GM18502 (cell line): Measurements from ENCODE around the gene TOLLIP.

Experiments used
- ATAC-seq: cut with Tn5 transposase; IDR thresholded peaks from one replicate; pipeline ENCODE4 v1.9.1; 2021; ENCODE audit warnings: mild to moderate bottlenecking; ENCODE audit not compliant: unreplicated experiment, poor library complexity

TOLLIP gene

DNA sequence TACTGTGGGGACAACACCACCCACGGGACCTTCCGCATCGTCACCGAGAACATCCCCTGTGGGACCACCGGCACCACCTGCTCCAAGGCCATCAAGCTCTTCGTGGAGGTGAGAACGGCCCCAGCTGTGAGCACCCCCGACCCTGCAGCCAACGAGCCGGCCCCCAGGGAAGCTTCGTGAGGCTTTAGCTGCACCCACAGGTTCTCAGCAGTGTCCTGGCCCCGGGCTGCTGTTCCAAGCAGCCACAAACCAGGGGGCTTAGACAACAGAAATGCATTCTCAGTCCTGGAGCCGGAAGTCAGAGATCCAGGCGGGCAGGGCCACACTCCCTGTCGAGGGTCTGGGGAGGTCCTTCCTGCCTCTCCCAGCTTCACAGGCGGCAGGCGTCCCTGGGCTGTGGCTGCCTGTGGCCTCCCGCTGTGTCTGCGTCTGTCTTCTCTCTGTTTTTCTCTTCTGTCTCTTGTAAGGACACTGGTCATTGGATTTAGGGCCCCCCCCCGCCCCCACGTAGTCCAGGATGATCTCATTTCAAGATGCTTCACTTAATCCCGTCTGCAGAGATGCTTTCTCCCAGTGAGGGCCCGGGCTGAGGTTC, 74.0 kb downstream of the TOLLIP start:
- no peak for ATAC-seq

DNA sequence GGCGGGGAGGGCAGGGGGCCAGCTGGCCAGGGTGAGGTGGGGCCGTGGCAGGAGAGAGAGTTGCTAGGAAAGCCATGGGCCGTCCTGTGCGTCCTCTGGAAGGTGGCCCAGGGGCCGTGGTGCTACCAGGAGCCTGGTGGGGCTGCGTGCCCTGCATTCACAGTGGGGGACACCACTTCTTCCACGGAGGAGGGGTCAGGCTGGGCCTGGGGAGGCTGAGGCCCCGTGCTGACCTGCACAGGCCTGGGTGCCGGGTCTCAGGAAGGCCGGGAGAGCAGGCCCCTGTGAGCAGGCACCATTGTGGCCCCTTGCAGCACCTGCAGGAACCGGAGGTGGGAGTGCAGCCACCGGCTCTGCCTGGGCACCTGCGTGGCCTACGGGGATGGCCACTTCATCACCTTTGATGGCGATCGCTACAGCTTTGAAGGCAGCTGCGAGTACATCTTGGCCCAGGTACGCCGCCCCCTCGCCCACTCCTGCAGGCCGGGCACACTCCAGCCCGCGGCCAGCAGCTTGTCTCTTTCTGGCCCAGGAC, 74.6 kb downstream of the TOLLIP start:
- no peak for ATAC-seq

DNA sequence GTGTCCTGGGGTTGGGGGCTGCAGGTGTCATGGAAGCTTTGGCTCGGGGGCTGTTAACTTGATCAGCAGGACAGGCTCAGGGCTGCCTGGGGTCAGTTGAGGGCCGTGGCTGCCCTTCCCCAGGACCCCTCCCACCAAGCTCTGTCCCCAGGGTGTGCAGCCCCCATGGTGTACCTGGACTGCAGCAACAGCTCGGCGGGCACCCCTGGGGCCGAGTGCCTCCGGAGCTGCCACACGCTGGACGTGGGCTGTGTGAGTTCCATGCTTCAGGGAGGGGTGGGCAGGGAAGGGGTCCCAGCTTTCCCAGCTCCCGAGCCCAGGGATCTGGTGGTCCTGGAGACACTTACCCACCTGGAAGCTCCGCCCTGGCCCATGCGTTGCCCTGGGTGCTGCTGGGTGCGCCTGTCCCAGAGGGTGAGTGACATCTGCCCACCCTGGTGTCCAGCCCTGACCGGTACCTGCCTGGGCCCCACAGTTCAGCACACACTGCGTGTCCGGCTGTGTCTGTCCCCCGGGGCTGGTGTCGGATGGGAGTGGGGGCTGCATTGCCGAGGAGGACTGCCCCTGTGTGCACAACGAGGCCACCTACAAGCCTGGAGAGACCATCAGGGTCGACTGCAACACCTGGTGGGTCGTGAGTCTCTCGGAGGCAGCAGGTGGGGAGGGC, 75.2 kb downstream of the TOLLIP start:
- ATAC-seq: no peak

DNA sequence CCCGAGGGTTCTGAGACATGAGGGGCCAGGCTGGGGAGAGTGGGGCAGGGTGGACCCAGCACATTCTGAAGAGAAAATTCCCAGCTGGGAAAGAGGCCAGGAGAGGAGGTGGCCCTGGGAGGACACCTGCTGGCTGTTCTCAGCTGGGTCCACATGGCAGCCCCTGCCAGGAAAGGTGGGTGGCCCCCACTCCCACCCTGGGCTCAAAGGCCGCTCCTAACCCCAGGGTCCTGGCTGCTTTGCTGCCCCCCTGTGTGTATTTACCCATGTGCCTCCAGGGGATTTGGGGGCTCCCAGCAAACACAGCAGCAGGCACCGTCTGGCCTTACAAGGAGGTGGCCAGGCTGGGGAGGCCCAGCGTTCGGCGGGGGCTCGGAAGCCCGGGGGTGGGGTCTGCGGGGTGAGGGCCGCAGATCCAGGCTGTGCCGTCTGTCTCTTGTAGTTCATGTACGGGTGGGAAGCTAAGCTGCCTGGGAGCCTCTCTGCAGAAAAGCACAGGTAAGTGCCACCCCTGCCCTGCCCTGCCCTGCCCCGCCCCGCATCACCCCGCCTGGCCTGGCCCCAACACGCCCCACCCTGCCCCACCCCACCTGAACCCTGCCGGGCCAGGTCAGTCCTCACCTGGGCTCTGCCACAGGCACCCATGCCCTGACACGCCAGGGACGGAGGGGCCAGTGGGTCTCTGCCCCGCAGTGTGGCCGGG, 75.9 kb downstream of the TOLLIP start:
- ATAC-seq: no peak

DNA sequence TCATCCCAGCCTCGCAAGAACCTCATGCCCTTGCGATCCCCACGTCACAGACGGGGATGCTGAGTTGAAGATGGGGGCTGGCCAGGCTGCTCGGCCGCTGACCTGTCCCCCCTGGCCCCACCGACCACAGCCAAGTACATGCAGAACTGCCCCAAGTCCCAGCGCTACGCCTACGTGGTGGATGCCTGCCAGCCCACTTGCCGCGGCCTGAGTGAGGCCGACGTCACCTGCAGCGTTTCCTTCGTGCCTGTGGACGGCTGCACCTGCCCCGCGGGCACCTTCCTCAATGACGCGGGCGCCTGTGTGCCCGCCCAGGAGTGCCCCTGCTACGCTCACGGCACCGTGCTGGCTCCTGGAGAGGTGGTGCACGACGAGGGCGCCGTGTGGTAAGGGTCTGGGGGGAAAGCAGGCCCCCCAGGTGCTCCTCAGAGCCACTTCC, 76.5 kb downstream of the TOLLIP start:
- ATAC-seq: no peak

DNA sequence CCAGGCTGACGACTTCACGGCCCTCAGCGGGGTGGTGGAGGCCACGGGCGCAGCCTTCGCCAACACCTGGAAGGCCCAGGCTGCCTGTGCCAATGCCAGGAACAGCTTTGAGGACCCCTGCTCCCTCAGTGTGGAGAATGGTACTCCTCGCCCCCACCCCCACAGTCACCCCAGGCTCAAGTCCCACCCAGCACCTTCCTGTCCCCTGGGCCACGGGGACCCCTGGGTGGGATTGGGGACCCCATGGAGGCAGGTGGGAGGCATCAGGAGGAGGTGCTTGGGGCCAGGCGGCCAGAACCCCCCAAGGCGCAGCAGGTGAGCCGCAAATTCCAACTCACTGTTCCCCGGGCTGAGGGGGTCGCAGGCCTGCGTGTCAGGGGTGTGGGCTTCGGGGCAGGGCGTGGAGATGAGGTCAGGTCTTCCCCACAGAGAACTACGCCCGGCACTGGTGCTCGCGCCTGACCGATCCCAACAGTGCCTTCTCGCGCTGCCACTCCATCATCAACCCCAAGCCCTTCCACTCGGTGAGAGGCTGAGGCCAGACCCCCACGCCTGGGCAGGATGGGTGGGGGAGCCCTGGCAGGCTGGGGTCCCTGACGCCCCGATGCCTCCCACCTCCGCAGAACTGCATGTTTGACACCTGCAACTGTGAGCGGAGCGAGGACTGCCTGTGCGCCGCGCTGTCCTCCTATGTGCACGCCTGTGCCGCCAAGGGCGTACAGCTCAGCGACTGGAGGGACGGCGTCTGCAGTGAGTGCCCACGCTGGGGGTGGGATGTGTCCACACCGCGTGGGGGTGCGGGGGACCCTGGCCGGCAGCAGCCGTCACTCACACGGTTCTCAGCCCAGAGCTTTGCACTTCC, 77.2 kb downstream of the TOLLIP start:
- ATAC-seq: no peak

DNA sequence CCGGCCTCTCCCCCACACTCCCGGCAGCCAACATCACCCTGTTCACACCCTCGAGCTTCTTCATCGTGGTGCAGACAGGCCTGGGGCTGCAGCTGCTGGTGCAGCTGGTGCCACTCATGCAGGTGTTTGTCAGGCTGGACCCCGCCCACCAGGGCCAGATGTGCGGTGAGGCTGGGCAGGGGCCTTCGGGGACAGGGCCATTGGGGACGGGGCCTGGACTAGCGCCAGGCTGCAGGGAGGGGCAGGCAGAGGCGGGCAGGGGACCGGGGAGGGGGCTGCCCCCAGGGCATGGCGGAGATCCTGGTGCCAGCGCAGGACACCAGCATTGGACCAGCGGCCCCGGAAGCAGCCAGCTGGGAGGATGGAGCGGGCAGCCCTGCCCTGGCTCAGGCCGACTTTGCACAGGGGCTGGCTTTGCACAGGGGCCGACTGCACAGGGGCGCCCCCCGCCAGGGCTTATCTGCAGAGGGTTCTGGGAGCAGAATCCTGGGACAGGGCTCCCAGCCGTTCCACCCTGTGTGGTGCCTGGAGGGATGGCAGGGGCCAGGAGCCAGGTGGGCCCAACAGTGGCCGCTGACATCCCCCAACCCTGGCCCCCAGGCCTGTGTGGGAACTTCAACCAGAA, 77.9 kb downstream of the TOLLIP start:
- ATAC-seq: no peak

DNA sequence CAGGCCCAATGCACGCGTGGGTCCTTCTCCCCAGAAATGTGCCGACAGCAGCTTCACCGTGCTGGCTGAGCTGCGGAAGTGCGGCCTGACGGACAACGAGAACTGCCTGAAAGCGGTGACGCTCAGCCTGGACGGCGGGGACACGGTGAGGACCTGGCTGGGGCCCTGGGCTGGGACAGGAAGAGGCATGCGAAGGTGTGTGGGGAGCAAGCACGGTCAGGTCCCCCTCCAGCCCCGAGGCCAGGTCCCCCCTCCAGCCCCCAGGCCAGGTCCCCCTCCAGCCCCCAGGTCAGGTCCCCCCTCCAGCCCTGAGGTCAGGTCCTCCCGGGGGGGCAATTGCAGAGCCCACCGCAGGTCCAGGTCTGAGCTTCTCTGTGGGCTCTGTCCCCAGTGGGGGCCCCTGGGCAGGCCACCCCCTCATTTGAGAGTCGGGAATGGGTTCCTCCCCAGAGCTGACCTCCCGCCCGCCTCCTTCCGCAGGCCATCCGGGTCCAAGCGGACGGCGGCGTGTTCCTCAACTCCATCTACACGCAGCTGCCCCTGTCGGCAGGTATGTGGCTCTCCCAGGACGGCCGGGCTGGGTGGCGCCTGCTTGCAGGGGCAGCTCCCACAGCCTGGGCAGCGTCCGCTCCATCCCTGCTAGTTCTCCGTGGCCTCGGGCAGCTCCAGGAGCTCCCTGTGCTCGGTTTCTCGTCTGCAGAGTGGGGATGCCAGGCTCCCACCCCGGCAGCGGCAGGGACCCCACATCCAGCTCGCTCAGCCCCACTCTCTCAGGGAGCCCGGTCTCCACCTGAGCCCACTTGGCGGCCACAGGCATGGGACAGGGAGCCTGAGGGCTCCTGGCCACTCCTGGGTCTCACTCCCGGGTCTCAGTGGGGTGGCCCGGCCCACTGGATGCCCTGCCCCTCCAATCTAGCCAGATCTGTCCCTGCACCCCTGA, 78.7 kb downstream of the TOLLIP start:
- ATAC-seq: no peak

DNA sequence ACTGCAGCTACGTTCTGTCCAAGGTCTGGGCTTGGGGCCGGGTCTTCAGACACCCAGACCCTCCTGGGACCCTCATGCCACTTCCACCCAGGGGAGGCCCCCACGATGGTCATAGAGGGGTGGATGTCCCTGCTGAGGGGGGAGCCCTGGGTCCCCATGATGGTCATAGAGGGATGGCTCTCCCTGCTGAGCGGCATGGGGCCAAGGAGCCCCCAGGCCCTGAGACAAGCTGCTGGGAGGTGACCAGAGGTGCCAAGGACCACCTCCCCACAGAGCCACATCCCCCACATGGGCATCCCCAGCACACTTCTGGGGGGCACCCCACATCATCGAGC, 79.3 kb downstream of the TOLLIP start:
- no peak for ATAC-seq

DNA sequence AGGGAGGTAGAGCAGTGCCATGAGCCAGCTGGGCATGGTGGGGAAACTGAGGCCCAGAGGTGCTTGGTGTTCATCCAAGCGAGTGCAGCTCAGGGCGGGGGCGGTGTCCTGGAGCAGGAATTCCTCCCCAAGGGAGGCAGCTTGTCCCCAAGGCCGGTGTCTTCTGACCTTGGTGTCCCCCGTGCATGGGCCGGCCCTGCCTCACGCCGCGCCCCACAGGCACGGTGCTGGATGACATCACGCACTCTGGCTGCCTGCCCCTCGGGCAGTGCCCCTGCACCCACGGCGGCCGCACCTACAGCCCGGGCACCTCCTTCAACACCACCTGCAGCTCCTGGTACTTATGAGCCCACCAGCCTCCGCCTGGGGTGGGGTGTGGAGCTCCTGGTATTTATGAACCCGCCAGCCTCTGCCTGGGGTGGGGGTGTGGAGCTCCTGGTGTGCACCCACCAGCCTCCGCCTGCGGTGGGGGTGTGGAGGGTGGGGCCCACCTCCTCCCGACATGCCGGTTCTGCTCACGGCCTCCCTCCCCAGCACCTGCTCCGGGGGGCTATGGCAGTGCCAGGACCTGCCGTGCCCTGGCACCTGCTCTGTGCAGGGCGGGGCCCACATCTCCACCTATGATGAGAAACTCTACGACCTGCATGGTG, 79.8 kb downstream of the TOLLIP start:
- ATAC-seq: no peak

DNA sequence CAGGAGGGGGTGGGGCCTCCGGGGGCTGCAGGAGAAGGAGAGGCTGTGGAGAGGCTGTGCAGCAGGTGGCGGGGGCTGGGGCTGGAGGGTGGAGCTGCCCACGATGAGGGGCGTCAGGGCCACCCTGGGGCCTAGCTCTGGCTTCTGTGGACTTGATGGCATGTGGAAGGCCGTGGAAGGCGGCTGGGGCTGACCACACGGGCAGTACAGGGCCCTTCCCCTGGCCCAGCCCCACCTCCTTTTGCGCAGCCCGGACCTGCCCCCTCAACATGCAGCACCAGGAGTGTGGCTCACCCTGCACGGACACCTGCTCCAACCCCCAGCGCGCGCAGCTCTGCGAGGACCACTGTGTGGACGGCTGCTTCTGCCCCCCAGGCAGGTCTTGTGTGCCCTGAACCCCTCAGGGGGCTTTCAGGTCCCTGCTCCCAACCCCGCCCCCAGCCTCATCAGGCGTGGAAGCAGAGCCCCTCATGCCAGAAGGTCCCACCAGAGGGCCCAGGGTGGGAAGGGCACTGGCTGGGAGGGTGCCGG, 80.4 kb downstream of the TOLLIP start:
- no peak for ATAC-seq

DNA sequence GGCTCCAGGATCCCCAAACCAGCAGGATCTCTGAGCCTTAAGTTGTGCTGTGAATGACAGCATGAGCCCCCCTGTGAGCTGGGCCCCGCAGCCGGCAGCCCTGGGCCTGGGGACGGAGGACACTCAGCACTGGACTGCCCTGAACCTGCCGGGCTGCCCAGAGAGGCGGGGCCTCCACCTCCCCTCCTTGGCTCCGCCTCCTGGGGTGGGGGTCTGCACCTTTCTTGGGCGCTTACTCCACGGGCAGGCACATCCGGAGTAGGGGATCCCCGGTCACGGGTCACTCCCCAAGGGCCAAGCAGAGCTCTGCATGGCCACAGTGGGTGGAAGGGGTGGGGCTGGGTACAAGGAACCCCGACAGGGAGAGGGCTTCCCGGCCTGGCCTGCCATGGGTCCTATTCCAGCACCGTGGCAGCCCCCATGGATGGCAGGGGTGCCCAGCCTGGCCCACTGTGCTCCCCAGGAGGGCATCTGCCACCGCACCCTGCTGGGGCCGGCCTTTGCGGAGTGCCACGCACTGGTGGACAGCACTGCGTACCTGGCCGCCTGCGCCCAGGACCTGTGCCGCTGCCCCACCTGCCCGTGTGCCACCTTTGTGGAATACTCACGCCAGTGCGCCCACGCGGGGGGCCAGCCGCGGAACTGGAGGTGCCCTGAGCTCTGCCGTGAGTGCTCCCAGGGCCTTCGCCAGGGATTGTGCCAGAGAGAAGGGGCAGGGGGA, 81.2 kb downstream of the TOLLIP start:
- ATAC-seq: no peak

DNA sequence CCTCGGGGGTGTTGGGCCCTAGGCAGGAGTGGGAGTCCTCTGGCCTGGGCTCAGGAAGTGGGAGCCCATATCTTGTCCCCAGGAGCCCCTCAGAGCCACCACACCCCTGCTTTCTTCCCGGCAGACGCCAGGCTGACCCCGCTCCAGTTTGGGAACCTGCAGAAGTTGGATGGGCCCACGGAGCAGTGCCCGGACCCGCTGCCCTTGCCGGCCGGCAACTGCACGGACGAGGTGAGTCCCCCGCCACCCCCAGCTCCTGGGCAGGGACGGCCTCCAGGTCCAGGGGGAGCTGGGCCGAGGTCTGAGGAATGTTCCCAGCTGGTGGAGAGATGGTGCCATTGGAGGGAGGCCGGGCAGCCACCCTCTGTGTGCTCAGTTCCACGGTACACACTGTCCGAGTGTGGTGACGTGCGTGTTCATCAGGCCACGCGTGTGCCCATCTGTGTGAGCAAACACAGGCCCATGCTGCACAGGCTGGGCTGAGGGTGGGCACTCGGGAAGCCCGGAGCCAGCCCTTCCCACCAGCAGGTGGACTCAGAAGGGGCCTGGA, 81.8 kb downstream of the TOLLIP start:
- ATAC-seq: no peak

DNA sequence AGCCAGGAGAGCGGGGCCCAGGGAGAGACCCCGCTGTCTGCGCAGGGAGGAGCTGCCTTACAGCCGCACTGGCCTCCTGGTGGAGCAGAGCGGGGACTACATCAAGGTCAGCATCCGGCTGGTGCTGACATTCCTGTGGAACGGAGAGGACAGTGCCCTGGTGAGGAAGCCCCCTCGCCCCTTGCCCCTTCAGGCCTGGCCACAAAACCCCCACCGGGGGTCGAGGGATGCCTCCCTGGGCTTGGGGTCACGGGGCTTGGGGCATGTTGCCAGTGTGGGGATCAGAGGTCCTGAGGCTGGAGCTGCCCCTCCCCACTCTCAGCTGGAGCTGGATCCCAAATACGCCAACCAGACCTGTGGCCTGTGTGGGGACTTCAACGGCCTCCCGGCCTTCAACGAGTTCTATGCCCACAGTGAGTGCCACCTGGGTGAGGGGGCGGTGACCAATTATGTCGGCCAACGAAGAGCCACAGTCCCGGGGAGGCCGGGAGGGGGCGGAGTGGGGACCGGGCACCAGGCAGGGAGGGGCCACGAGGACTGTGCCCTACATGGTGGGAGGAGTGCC, 82.4 kb downstream of the TOLLIP start:
- no peak for ATAC-seq

DNA sequence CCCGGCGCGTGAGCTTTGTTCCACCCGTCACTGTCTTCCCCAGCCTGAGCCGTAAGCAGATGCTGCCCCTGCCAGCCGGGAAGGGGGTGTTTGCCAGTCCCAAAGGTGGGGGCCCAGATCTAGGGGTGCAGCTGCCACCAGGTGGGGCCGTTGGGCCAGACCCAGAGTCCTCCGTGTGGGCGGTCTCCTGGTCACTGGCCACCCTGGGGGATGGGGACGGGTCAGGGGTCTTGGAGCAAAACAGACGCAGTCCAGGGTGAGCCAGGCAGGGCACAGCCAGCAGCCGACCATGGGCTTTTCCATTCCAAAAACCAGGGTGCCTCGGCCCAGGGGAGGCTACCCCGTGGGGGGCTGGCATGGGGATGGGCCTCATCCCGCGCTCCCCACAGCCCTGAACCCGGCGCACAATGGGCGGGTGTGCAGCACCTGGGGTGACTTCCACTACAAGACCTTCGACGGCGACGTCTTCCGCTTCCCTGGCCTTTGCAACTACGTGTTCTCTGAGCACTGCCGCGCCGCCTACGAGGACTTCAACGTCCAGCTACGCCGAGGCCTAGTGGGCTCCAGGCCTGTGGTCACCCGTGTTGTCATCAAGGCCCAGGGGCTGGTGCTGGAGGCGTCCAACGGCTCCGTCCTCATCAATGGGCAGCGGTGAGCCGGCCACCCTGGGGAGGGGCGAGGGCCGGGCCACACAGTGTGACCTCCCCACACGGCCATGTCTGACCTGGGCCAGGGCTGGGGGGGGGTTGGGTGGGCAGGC, 83.0 kb downstream of the TOLLIP start:
- no peak for ATAC-seq

DNA sequence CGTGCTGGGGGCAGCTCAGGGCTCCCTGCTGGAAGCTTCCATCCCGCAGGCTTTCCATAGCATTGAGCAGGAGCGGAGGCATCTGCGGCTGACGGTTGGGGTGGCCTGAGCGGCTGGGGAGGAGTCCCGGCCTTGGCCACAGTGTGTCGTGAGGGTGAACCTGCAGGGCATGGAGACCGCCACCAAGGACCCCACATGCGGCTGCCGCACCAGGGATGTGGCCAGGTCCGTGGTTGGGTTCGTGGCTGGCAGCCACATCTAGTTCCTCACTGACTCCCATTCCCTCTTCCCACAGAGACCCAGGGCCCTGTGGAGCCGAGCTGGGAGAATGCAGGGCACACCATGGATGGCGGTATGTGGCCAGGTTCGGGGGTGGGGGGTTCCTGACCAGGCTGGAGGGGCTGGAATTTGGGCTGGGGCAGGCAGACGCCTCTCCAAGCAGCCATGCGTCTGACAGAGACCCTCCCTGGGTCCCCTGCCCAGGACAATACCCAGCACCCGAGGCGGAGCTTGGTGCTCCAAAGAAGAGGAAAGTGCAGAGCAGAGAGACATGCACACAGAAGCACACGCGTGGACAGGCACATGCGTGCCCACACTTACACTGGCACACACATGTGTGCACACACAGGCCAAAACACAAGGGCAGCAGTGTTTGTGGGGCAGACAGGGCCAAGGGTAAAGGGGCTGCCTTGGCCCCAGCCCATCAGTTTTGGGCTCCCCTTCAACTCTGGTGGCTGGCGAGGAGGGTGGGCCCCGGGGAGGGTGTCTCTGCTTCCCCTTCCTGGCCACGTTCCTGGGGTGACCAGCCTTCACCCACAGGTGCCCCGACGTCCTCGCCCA, 83.8 kb downstream of the TOLLIP start:
- ATAC-seq: no peak
